Endothelial cell of umbilical vein (primary cell): ENCODE data around the gene HSDL2.

ENCODE experiments used
- EZH2 ChIP-seq: IDR thresholded peaks from 2 replicates; pipeline ENCODE4 v1.6.1; 2012; ENCODE audit warnings: borderline replicate concordance, low read depth, mild to moderate bottlenecking, moderate library complexity, low read length, inconsistent platforms; ENCODE audit not compliant: severe bottlenecking
- FOS ChIP-seq: IDR thresholded peaks from 2 replicates; pipeline ENCODE4 v1.6.1; 2011; ENCODE audit warnings: mild to moderate bottlenecking, low read length, moderate library complexity, borderline replicate concordance; ENCODE audit not compliant: insufficient read depth
- JUN ChIP-seq: IDR thresholded peaks from 2 replicates; pipeline ENCODE4 v1.6.1; 2011; ENCODE audit warnings: borderline replicate concordance, low read depth; ENCODE audit not compliant: insufficient read length, insufficient read depth
- MYC ChIP-seq: IDR thresholded peaks from one replicate; pipeline ENCODE4 v1.6.1; 2011; ENCODE audit warnings: mild to moderate bottlenecking, low read depth, low read length
- POLR2A ChIP-seq: IDR thresholded peaks from 2 replicates; pipeline ENCODE4 v1.6.1; 2012; ENCODE audit warnings: low read depth, mild to moderate bottlenecking, control low read depth, low read length
- POLR2AphosphoS5 ChIP-seq: IDR thresholded peaks from 2 replicates; pipeline ENCODE4 v1.6.1; 2012; ENCODE audit warnings: low read depth, mild to moderate bottlenecking, control low read depth, low read length, moderate library complexity; ENCODE audit not compliant: insufficient read depth
- TF ChIP-seq, protein P1 (sequence below), 2 donors: IDR thresholded peaks; 1 replicate in 1 of 2; 2 replicates in 1 of 2; pipeline ENCODE4 v1.5.1; 2011; ENCODE audit warnings: low read length in 2 of 2, mild to moderate bottlenecking in 2 of 2, moderate library complexity in 2 of 2, control low read depth in 1 of 2, inconsistent platforms in 1 of 2, low read depth in 1 of 2; ENCODE audit not compliant: insufficient read depth in 1 of 2; ENCODE audit errors: extremely low read depth in 1 of 2

DNA sequence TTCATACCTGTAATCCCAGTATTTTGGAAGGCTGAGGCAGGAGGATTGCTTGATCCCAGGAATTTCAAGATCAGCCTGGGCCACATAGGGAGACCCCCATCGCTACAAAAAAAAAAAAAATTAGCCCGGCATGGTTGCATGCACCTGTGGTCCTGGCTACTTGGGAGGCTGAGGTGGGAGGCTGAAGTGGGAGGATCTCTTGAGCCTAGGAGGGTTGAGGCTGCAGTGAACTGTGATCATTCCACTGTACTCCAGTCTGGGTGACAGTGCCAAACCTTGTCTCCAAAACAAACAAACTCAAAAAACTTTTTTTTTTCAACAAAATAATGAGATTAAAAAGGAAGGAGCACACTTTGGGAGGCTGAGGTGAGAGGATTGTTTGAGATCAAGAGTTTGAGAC, 120.9 kb downstream of the HSDL2 start:
- TF ChIP-seq, protein P1, sequence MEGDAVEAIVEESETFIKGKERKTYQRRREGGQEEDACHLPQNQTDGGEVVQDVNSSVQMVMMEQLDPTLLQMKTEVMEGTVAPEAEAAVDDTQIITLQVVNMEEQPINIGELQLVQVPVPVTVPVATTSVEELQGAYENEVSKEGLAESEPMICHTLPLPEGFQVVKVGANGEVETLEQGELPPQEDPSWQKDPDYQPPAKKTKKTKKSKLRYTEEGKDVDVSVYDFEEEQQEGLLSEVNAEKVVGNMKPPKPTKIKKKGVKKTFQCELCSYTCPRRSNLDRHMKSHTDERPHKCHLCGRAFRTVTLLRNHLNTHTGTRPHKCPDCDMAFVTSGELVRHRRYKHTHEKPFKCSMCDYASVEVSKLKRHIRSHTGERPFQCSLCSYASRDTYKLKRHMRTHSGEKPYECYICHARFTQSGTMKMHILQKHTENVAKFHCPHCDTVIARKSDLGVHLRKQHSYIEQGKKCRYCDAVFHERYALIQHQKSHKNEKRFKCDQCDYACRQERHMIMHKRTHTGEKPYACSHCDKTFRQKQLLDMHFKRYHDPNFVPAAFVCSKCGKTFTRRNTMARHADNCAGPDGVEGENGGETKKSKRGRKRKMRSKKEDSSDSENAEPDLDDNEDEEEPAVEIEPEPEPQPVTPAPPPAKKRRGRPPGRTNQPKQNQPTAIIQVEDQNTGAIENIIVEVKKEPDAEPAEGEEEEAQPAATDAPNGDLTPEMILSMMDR (IDR thresholded peaks at IDR 0.05; ENCODE audit: extremely low read depth in 1 of 2, insufficient read depth in 1 of 2, low read depth in 1 of 2, low read length in 2 of 2): no peak
- no peak for TF ChIP-seq EZH2
- TF ChIP-seq POLR2AphosphoS5: no peak
- no peak for TF ChIP-seq POLR2A
- TF ChIP-seq FOS: no peak
- no peak for TF ChIP-seq JUN
- TF ChIP-seq MYC: no peak
